Tibial artery (tissue), 4 donors: ENCODE data around the gene DIS3L2.
"Not testable (repeated sequence)": the region's sequence is repeated elsewhere in the genome, so short reads cannot be mapped to it uniquely, and the experiment has no call there.

Experiments
- DNase-seq, 2 donors: peaks; one replicate each; pipeline ENCODE4 v3.0.0-alpha.2; 2019
- H3K27ac ChIP-seq, 2 donors: fragments of 200-600 bp; sonication (generic) in 1 of 2; 1 replicate in 1 of 2; 2 replicates in 1 of 2; pipeline ENCODE4 v1.5.1; 2018 to 2019; ENCODE audit warnings: mild to moderate bottlenecking in 1 of 2
- H3K27me3 ChIP-seq, 2 donors: fragments of 200-600 bp; sonication (generic) in 1 of 2; one replicate each; pipeline versions ENCODE4 v1.5.1 to v1.6.0; 2016 to 2019
- H3K36me3 ChIP-seq, 3 donors: fragments of 200-600 bp; sonication (generic) in 2 of 3; one replicate each; pipeline ENCODE4 v1.5.1; 2016 to 2019; ENCODE audit warnings: mild to moderate bottlenecking in 2 of 3
- H3K4me1 ChIP-seq, 4 donors: fragments of 200-600 bp; sonication (generic) in 2 of 4; 1 replicate in 3 of 4; 2 replicates in 1 of 4; pipeline ENCODE4 v1.5.1; 2016 to 2019
- H3K4me3 ChIP-seq, 2 donors: fragments of 200-600 bp; sonication (generic) in 1 of 2; 1 replicate in 1 of 2; 2 replicates in 1 of 2; pipeline ENCODE4 v1.5.1; 2018 to 2019; ENCODE audit warnings: mild to moderate bottlenecking in 2 of 2
- H3K9me3 ChIP-seq, 3 donors: fragments of 200-600 bp; sonication (generic) in 1 of 3; one replicate each; pipeline ENCODE4 v1.5.1; 2016 to 2019
- intact Hi-C: fragments of 100-400 bp; cut with DNase I; formaldehyde crosslinking; loops from one replicate; pipeline ENCODE4 v1.15.0; 2023; ENCODE audit warnings: low total_unique reads
- TF ChIP-seq, protein P1 (sequence below), 2 experiments: fragments of 200-600 bp in 1 of 2; fragments of 450-650 bp in 1 of 2; IDR thresholded peaks; one replicate each; pipeline ENCODE4 v1.5.1; 2017 to 2019; ENCODE audit warnings: antibody characterized with exemption in 2 of 2, mild to moderate bottlenecking in 1 of 2, moderate library complexity in 1 of 2

The DIS3L2 gene

GRCh38 chr2:232365621-232366321 is 404.3 kb downstream of the DIS3L2 start:
- peak in 1 of 2 donors; percentile 57 for DNase-seq

GRCh38 chr2:232366461-232366860 is 404.9 kb downstream of the DIS3L2 start:
- H3K4me1 ChIP-seq, H3K4me3 ChIP-seq, H3K27ac ChIP-seq, H3K9me3 ChIP-seq, H3K36me3 ChIP-seq, intact Hi-C loops, H3K27me3 ChIP-seq: not testable (repeated sequence)
- DNase-seq = peak in 1 of 2 donors; percentile 43

More at GRCh38 chr2:232365621-232366321, 404.3 kb downstream of the DIS3L2 start:
- no peak overlapping the region for H3K4me3 ChIP-seq
- no peaks in the 10 kb centered on the region for H3K36me3 ChIP-seq
- TF ChIP-seq, protein P1, sequence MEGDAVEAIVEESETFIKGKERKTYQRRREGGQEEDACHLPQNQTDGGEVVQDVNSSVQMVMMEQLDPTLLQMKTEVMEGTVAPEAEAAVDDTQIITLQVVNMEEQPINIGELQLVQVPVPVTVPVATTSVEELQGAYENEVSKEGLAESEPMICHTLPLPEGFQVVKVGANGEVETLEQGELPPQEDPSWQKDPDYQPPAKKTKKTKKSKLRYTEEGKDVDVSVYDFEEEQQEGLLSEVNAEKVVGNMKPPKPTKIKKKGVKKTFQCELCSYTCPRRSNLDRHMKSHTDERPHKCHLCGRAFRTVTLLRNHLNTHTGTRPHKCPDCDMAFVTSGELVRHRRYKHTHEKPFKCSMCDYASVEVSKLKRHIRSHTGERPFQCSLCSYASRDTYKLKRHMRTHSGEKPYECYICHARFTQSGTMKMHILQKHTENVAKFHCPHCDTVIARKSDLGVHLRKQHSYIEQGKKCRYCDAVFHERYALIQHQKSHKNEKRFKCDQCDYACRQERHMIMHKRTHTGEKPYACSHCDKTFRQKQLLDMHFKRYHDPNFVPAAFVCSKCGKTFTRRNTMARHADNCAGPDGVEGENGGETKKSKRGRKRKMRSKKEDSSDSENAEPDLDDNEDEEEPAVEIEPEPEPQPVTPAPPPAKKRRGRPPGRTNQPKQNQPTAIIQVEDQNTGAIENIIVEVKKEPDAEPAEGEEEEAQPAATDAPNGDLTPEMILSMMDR (IDR thresholded peaks at IDR 0.05) = no peak
- no peak overlapping the region for H3K27ac ChIP-seq
- no peaks in the 10 kb centered on the region for H3K9me3 ChIP-seq
- intact Hi-C loops = no loop called here
- peaks cover 0 to 9% of the 10 kb centered on the region in 2 donors for H3K27me3 ChIP-seq
- no peaks in the 10 kb centered on the region for H3K4me1 ChIP-seq

DNA sequence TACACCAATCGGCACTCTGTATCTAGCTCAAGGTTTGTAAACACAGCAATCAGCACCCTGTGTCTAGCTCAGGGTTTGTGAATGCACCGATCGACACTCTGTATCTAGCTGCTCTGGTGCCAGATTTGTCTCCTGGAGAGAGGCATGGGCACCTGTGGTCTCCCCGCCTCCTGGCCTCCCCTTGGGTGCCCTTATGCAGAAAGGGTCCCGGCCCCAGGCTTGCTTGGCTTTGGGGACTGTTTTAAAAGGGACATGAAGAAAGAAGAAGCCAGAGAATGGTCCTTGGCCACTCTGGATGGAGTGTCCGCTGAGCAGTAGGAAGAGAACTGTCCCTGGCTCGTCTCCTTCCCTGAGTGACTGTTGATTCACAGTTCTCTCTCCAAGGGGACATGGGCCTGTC is 405.5 kb downstream of the DIS3L2 start:
- DNase-seq = peak in 1 of 2 donors; percentile 60
- intact Hi-C loops = no loop called here

GRCh38 chr2:232367591-232368233 is 406.2 kb downstream of the DIS3L2 start:
- peak in 1 of 2 donors; percentile 60 for DNase-seq
- TF ChIP-seq, protein P1 (IDR thresholded peaks at IDR 0.05) = no peak
- Histone ChIP-seq H3K36me3 (no peaks in the 10 kb centered on the region), H3K4me3 (no peak overlapping the region), H3K4me1 (no peaks in the 10 kb centered on the region), H3K27me3 (peaks cover 0 to 9% of the 10 kb centered on the region in 2 donors), H3K27ac (no peak overlapping the region), H3K9me3 (no peaks in the 10 kb centered on the region)
- intact Hi-C loops = no loop called here

More for the DNA sequence above, 405.5 kb downstream of the DIS3L2 start:
- H3K36me3 ChIP-seq = no peaks in the 10 kb centered on the region
- H3K4me3 ChIP-seq = no peak overlapping the region
- TF ChIP-seq, protein P1 (IDR thresholded peaks at IDR 0.05) = no peak
- H3K9me3 ChIP-seq = no peaks in the 10 kb centered on the region
- H3K4me1 ChIP-seq = no peaks in the 10 kb centered on the region
- peaks cover 0 to 9% of the 10 kb centered on the region in 2 donors for H3K27me3 ChIP-seq
- no peak overlapping the region for H3K27ac ChIP-seq

- Histone ChIP-seq H3K4me3 (no peak overlapping the region), H3K27ac (no peak overlapping the region), H3K4me1 (no peaks in the 10 kb centered on the region), H3K27me3 (peaks cover 0 to 9% of the 10 kb centered on the region in 2 donors), H3K36me3 (no peaks in the 10 kb centered on the region), H3K9me3 (no peaks in the 10 kb centered on the region)
- intact Hi-C loops = no loop called here
- DNase-seq = no peak
- TF ChIP-seq, protein P1 (IDR thresholded peaks at IDR 0.05) = no peak
Observed at GRCh38 chr2:232368311-232368731, 406.8 kb downstream of the DIS3L2 start.
